Subcutaneous adipose tissue (tissue), 4 donors: ENCODE measurements around the gene UBR7. TPM values are rescaled to one million over a fixed set of nuclear protein-coding genes. Genes with fewer than 3 reads are reported as not detected.

Experiments used
- total RNA-seq, 4 donors: library from RNA; depleted of rRNA; stranded (reverse); fragments of >200 nt; gene quantifications; one replicate each; pipeline ENCODE4 v1.1.0, GENCODE V29; 2016
- TF ChIP-seq, protein P1 (sequence below): fragments of 450-650 bp; IDR thresholded peaks from one replicate; pipeline ENCODE4 v1.5.1; 2016; ENCODE audit warnings: low read depth, mild to moderate bottlenecking, control low read depth, antibody characterized with exemption, moderate library complexity

The UBR7 gene
- total RNA-seq, 4 donors from 2014 or later = 20.4 to 30.8 (median 25.8) TPM

DNA sequence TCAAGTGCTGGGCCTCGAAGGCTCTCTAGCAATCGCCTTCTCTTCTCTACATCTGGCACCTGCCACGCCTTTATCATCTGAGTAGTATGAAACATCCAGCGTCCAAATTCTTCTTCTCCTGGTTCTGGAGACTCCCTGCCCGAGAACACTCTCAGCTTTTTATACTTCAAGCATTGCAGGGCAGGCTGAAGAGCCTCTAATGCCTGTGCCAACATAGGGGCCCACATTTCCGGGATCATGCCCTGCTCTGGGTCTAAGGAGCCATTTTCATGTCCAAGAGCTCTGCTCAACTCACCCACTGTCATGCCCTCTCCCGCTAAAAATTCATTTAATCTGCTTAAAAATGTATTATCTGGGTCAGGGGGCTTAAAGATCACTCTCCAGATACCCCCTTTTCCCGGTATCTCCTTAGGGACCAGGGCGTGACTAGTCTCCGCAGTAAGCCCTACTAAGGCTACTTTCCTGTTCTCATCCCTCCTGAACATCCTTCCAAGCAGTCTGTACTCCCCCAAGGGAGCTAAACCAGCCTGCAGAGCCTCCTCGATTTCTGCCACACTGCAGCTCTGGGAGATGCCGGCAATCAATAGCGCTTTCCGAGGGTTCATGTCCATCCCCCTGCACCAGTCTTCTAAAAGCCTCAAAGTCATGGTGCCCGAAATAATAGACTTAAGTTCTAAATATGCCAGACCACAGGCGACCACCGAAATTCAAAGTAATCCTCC, 23.3 kb upstream of the UBR7 start:
- TF ChIP-seq, protein P1, sequence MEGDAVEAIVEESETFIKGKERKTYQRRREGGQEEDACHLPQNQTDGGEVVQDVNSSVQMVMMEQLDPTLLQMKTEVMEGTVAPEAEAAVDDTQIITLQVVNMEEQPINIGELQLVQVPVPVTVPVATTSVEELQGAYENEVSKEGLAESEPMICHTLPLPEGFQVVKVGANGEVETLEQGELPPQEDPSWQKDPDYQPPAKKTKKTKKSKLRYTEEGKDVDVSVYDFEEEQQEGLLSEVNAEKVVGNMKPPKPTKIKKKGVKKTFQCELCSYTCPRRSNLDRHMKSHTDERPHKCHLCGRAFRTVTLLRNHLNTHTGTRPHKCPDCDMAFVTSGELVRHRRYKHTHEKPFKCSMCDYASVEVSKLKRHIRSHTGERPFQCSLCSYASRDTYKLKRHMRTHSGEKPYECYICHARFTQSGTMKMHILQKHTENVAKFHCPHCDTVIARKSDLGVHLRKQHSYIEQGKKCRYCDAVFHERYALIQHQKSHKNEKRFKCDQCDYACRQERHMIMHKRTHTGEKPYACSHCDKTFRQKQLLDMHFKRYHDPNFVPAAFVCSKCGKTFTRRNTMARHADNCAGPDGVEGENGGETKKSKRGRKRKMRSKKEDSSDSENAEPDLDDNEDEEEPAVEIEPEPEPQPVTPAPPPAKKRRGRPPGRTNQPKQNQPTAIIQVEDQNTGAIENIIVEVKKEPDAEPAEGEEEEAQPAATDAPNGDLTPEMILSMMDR = no peak

DNA sequence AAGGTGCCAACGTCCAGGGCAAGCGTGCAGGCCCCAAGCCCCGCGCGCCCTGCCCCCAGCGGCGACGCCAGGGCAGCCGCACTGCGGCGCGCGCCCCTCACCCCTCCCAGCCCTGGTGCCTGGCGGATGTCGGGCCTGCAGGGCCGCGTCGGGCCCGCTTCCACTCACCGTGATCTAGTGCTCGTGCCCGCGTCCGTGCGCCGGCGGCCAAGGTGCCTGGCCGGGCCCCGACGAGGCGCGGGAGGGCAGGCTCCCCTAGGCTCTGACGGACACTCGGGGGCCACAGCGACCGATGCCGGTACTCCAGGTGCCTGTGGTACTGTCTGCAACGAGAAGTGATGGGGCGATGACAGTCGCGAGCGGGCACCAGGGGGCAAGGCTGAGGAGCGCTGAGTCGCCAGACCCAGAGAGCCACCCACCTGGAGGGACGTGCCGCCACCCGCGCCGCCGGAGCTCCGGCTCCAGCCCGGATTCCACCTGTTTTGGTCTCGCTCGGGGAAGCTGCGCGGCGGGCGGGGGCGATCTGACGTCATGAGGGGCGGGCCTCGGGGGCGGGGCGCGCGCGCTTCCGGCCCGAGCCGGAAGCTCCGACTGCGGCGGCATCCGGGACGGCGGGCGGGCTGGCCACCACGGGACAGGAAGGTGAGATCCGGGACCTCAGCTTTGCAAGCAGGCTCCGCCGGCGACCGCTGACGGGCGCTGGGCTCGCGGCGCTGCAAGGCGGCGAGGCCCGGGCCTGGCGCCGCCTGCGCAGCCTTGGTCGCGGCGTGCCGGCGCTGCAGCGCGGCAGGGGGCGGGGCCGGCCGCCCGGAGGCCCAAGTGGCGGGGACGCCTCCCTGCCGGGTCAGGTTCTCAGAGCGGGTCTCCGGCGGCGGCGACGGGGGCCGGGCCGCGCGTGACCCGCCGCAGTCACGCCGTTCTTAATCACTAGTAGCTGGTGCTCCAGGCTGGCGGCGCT, 22.4 kb upstream of the UBR7 start, which contains the start of the genes LYSET and MOAP1:
LYSET (plus strand) TSS at position 927 of the 958 bp plus-strand sequence. CDS start 89 bp downstream, outside the sequence.
MOAP1 (minus strand) TSS at position 507 of the 958 bp plus-strand sequence. CDS start 655 bp downstream, outside the sequence.
- TF ChIP-seq, protein P1 = no peak

DNA sequence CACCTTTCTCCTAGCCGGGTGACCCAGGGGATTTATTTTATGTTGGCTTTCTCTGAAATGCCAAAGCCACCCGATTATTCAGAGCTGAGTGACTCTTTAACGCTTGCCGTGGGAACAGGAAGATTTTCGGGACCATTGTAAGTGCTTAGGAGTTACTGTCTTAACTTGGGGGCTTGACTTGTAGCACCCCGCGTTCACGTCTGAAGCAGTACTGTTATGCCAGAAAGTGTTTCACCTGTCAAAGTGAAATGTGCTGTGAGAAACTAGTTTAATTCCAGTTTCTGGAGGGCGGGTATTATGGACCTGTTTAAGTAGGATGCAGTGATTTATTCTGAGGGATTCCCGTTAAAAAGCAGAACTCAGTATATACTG, 21.7 kb upstream of the UBR7 start:
- TF ChIP-seq, protein P1 = no peak

DNA sequence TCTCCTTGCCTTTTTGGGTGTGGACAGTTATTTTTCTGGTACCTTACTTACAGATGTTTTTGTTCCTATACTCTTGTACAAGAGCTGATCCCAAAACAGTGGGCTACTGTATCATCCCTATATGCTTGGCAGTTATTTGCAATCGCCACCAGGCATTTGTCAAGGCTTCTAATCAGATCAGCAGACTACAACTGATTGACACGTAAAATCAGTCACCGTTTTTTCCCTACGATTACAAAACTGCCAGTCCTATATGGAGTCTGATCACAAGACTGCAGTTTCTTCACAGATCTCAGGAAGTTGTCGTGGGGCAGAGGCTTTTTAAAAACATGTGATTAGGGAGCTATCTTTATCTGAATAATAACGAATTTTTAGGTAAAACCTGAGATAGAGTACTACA, 20.6 kb upstream of the UBR7 start:
- TF ChIP-seq, protein P1 = no peak

DNA sequence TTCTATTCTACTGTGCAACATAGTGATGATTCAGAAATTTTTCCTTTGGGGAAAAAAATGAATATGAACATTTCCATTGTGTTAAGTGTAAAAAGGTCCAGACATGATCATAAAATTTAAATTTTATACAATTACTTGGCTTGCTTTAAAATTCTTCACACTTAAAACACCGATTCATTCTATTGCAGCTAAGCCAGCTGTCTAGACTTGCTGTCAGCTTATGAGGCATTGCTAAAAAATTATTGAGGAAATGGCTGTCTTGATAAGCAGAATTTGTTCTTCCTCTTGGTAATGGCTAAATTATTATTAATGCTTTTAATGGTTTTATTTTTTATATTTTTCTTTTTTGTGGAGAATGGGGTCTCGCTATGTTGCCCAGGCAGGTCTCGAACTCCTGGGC, 20.1 kb upstream of the UBR7 start:
- TF ChIP-seq, protein P1 = no peak

DNA sequence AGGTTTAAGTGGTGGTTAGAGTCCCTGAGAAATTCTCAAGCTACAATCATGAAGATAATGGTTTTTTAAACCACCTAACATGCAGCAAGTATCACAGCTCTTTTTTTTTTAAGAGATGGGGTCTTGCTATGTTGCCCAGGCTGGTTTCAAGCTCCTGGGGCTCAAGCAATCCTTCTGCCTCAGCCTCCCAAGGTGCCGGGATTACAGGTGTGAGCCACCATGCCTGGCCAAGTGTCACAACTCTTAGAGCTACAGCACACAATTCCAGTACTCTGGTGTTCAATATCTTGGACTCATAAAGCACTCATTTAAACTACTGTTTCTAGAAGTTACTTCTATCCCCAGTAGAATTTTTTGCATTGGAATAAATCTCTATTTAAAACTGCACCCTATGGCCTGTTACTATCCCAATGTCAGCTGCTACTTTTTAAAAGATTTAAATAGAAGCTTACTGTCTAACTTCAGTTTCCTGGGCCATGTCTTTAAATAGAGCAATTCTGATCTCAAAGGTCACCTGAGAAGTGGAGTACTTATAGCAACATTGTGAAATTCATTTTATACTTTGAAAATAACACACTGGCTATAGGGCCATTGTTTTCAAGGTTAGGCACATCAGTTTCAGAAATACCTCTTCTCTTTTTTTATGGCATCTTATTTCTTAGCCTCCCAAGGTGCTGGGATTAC, 11.6 kb upstream of the UBR7 start:
- TF ChIP-seq, protein P1 = no peak

DNA sequence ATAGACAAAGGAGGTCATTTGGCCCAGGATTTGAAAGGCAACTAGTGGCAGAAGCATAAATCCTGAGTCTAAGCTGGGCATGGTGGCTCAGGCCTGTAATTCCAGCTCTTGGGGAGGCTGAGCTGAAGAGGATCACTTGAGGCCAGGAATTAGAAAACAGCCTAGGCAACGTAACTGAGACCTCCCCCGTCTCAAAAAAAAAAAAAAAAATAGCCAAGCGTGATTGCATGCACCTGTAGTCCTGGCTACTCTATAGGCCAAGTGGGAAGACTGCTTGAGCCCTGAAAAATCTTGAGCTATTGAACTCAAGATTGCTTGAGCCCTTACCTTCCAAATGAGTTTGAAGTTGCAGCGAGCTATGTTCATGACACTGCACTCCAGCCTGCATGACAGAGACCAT, 8.0 kb upstream of the UBR7 start:
- TF ChIP-seq, protein P1 = no peak
